Measurements from ENCODE around the gene VPS33B.
"Not testable (repeated sequence)": the region's sequence is repeated elsewhere in the genome, so short reads cannot be mapped to it uniquely, and the experiment has no call there.

VPS33B gene

DNA sequence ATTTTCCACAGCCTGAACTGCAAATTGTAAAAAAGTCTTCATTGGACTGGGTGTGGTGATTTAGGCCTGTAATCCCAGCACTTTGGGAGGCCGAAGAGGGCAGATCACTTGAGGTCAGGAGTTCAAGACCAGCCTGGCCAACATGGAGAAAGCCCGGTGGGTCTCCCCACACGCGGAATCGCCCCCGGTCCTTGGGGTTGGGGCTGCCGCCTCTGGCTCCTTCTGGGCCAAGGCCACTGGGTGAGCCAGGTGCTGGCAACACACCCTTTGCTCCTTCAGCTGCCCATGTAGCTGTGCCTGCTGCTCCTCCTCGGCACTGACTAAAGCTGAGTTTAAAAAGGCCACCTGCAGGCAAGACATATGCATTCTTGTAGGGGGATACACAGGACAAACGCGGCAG, 9.4 kb upstream of the VPS33B start:
- DNase-seq: no peak

DNA sequence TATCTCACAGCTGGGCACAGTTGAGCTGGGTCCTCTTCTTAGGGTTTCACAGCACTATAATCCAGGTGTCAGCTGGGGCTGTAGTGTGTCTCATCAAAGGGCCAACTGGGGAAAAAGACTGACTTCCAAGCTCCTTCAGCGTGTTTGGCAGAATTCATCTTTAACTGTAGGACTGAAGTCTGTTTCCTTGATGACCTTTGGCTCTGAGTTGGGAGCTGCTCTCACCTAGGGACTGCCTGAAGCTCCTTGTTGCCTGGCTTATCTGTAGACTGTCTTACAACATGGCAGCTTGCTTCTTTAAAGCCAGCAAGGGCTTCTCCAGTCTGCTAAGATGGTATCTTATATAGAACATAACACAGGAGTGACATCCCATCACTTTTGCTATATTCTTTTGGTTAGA, 5.3 kb upstream of the VPS33B start:
- no peak for DNase-seq

DNA sequence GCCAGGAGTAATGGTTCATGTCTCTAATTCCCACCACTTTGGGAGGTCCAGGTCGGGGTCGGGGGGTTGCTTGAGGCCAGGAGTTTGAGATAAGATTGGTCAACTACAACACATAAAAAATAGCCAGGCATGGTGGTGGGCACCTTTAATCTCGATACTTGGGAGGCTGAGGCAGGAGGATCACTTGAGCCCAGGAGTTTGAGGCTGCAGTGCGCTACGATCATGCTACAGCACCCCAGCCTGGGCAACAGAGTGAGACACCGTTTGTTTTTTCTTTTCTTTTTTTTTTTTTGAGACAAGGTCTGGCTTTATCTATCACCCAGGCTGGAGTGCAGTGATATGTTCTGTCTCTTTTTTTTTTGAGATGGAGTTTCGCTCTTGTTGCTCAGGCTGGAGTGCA, 1.3 kb upstream of the VPS33B start:
- no peak for DNase-seq

DNA sequence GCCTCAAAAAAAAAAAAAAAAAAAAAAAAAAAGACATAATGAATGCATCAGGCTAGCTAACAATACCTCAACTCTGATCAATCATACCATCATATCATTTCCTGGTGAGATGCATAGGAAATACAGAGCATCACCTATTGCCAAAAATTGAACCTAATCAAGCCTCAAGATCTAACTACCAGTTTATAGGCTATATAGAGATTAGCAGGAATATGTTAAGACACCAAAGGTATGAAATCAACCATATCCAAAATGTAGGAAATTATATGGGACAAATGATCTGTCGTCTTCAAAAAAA, 387 bp upstream of the VPS33B start:
- DNase-seq: no peak

DNA sequence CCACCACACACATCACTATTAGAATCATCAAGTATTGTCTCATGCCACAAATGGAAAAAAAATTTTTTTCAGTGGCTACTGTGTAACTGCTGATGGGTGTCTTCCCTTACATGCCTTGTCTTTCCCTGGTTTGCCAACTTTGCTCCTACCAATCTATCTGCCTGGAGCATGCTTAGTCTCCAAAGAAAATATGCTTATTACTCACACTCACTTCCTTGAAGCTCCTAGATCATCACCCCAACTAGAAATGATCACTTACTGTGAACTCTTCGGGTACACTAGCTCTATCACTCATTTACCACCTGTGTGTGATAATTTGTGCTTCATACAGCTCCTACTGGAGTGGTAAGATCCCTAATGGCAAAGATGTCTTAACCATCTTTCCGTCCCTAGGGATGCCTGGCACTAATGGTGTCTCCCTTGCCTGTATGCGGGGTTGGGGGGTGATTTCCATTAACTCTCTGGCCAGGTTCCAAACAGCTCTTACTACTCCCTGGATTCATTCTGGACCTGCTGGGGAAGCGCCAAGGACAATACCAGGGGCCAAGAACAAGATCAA, 799 bp downstream of the VPS33B start:
- DNase-seq: peak; percentile 38

DNA sequence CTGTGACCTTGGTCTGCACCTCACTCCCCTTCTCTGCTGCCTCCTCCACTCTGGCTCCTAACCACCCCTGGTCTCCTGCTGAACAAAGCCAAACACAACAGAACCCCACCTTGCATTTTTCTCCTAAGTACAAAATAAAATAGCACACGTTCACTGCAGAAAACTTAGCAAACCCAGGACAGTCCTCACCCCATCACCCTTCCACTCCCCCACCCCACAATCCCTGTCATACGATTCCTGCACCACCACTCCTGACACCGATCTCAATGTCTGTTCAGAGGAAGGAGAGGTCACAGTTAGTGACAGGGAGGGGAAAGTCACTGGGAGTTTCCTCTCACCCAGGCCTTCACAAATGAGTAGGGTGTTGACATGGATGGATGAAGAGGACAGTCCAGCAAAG, 4.2 kb downstream of the VPS33B start:
- no peak for DNase-seq

DNA sequence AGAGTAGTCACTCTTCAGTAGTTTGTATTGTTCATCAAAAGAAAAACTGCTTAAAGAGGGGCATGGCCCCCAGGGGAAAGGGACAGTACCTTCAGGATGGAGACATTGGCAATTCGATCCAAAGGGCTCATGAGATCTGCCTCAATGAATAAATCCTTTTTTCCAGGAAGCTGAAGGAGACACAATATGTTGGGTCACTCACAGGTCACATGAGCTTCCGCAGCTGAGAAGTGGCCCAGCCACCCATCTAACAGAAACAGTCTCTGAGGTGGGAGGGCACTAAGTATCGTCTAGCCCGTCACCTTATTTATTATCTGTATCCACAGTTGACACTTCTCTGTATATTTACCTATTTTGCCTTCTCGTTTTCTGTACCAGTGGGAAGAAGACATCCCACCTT, 4.7 kb downstream of the VPS33B start:
- no peak for DNase-seq

DNA sequence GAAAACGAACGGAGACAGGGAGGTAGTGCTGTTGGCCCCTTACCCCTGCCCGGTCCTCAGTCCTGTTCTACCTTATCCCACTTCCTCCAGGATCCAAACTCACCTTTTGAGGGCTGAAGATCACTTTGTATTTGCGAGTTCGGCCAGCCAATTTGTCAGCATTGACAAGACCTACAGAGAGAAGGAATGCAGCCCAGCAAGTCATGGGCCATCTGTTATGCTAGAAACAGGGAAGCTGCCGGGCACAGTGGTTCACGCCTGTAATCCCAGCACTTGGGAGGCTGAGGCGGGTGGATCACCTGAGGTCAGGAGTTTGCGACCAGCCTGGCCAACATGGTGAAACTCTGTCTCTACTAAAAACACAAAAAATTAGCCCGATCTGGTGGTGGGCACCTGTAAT, 8.7 kb downstream of the VPS33B start:
- DNase-seq: not testable (repeated sequence)

DNA sequence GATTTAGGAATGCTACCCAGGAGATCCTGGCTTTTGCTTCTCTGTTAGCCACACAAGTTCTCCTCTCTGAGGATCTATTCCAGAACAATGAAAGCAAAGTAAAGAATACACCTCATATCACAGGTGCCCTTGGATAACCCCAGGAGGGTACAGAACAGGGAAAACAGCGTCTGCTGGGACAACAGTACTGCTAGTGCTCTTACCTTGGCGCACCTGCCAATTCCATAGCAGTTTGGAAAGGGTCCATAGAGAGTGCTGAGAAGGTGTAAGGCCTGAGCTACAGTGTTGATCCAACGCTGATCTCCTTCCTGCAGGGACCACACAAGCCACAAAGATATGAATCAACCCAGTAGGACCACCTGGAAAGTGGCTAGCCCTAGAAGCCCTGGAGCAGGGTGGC, 15.1 kb downstream of the VPS33B start:
- no peak for DNase-seq

DNA sequence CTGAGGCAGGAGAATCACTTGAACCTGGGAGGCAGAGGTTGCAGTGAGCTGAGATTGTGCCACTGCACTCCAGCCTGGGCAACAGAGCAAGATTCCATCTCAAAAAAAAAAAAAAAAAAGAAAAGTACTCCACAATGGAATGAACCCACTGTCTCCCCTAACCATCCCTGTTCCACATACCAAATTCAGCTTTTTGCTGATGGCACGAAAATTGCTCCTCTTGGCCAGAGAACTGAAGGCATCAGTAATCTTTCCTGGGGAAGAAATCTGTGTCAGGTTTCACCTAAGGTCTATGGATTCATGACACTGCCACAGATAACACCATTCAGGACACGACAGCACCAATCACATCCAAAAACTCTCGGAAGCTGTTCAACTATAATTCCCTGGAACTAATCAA, 21.2 kb downstream of the VPS33B start:
- DNase-seq: no peak

DNA sequence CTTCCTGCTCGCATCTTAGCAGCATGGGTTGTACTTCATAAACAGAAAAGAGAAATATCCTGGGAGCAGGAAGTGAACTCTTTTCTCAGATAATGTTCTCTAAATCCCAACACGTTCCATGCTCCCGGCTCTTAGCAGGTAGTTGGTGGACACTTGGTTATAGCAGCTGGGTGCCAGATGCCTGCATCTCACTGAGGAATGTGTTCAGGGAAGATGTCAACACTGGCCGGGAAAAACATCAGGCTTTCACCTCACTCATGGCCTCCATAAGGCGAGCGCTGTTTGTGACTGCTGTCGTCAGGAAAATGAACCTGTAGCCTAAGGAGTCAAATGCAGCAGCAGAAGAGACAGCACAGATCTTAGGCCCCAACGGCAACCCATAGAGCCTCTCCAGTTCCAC, 23.7 kb downstream of the VPS33B start:
- DNase-seq: no peak

DNA sequence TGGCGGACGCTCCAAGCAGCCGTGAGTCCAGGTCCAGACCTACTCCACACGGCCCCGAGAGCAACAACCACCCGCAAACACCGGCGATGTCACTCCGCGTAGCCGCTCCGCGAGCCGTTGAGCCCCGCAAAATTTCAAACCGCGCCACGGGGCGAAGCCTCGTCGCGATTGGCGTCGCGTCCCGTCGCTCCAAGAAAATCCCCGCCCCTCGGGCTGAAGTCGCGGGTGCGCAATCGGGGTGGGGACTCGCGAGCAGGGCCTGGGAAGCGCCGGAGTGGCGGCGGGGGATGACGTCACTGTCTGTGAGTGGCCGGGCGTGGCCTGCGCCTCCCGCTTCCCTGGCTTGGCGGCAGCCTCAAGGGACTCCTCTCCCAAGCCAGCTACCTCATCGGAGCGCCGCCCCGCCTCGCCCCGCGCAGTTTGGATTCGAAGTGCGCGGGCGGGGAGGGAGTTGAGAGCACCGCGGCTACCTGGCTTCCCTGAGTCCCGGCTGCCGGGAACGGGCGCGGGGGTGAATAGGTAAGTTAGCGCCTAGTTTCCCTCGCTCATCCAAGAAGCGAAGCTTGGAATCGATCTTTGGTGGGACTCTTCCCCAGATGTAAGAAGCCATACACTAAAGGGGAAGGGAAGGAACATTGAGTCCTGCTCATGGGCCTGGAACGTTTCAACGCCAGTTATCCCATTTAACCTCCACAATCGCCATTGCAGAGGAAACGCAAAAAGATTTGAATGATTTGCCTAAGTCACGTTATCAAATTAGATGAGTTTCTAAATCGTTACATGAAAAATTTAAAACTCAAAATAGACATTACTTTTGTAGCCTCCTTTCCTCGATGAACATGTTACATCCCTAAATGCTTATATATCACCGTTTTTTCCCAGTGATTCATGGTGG, 27.7 kb downstream of the VPS33B start, which contains the start of gene PRC1:
Gene PRC1, minus strand, starts transcription at position 119 of the 895 bp plus-strand sequence. Its CDS starts 118 bp downstream, at position 1.
- peak; percentile 98 for DNase-seq

DNA sequence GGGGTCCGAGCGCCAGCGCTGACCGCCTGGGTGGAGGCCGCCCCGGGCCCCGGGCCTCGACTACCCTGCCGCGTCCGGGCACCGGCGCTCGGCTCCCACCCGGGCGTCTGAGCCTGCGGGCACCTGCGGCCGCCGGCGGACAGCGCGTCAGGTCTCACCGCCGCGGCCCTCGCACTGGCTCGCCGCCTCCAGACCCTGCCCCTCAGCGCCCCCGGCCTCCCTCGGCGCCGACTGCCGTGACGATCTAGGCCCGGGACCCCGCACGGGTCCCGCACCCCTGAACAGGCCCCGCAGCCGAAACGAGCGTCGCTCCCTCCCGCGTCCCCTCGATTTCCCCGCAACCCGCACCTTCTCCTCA, 28.4 kb downstream of the VPS33B start:
- DNase-seq: no peak

DNA sequence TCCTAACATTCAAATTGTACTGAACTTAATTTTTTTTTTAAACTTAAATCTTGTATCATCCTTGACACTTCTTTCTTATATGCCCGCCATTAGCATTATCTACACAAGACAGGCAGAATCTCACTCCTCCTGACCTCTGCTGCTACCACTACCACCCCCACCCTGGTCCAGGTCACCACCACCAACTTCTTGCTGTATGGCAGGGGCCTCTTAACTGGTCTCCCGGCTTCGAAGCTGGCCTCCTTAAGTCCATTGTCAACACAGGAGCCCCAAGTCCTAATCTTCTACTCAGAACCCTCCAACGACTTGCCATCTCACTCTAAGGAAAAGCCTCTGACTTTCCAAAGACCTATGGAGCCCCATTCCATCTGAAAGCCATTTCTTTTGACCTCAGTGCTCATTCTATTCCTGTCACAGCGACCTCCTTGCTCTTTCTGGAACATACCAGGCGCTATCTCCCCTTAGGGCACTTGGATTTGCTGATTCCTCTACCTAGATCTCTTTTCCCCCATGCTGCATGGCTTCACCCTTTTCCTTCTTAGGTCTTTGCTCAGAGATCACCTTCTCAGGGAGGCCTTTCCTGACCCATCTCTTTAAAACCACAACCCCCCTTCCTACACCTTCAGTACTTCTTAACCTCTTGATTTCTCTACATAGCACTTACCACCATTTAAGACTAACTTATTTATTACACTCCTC, 30.7 kb downstream of the VPS33B start:
- DNase-seq: no peak

DNA sequence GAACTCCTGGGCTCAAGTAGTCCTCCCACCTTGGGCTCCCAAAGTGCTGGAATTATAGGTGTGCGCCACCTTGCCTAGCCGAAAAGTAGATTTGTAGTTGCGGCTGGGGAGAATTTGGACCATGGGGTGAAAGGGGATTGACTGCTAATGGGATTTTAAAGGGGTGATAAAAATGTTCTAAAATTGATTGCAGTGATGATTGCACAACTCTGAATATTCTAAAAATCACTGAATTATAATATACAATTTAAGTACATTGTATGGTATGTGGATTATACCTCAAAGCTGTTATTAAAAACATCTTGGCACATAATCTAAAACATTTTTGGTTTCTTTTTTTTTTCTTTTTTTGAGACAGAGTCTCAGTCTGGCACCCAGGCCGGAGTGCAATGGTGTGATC, 31.9 kb downstream of the VPS33B start:
- no peak for DNase-seq

DNA sequence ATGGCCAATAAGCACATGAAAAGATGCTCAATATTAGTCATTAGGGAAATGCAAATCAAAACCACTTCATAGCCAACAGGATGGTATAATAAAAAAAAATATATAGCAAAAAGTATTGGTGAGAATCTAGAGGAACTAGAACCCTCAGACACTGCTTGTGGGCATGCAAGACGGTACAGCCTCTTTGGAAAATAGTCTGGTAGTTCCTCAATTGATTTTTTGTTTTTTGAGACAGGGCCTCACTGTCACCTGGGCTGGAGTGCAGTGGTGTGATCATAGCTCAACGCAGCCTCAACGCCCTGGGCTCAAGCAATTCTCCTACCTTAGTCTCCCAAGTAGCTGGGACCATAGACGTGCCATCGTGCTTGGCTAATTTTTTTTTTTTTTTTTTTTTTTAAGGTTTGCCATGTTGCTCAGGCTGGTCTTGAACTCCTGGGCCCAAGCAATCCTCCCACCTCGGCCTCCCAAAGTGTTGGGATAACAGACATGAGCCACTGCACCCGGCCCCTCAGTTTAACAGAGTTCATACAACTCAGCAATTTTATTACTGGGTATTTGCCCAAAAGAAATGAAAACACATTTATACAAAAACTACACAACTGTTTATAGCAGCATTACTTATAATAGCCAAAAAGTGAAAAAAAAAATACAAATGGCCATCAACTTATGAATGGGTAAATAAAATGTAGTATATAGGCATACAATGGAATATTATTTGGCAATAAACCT, 33.2 kb downstream of the VPS33B start:
- DNase-seq: no peak

DNA sequence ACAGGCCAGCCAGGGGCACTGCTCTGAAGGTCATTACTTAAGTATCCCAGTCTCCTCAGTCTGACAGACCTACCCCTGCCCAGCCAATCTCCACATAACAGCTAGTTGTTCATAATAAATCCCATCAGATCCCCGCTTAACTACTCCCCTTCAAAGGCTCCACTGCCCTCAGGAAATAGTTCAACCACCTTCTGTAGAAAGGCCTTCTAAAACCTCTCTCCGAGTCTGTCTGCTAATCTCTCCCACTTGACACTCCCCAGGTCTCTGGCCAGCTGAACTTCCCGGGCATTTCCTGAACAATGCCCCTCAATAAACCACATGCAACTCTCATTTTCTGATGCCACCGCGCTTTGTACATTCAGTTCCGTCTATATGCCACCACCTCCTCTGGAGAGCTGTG, 34.1 kb downstream of the VPS33B start:
- DNase-seq: no peak

DNA sequence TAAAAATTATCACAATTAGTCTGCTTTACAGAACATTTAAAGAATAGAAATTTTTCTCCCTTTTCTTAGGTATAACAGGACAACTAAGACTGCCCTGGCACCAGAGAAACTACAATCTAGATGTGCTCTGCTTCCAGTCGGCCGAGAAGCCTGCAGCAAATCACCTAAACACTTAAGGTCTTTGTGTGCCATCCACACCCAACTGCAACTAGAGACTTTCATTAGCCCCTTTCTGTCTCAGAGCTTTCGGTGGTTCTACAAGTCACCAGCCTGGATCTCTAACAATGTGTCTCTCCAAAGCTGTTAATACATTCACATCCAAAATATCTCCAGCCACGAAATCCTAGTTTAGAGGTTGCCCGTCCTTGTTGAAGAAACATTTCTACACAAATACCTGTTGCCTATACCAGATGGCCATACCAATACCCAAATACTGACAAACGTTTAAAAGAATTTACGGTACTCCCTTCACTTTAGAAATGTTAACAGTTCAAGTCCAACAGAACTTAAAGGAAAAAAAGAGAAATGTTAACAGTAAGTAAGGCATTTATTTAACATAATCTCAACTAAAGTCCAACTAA, 34.7 kb downstream of the VPS33B start:
- no peak for DNase-seq

DNA sequence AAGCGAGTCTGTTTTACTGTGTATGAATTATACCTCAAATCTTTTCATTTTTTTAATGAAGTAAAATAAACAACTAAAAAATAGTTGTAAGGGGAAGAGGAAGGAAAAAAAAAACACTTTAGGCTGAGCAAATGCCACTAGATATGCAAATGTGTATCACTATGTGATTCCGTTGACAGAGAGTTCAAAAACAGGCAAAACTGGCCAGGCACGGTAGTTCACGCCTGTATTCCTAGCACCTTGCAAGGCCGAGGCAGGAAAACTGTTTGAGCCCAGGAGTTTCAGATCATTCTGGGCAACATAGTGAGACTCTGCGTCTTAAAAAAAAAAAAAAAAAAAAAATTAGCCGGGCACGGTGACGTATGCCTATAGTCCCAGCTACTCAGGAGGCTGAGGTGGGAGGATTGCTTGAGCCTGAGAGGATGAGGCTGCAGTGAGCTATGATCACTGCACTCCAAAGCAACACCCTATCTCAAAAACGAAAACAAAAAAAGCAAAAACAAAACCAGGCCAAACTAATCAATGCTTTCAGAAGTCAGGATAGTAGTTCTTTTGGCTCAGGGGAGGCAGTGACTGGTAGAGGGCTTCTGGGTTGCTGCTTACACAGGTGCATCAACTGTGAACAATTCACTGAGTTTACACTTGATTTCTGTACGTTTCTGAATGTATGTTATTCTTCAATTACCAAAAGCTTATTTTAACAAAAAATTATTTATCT, 35.4 kb downstream of the VPS33B start:
- no peak for DNase-seq

DNA sequence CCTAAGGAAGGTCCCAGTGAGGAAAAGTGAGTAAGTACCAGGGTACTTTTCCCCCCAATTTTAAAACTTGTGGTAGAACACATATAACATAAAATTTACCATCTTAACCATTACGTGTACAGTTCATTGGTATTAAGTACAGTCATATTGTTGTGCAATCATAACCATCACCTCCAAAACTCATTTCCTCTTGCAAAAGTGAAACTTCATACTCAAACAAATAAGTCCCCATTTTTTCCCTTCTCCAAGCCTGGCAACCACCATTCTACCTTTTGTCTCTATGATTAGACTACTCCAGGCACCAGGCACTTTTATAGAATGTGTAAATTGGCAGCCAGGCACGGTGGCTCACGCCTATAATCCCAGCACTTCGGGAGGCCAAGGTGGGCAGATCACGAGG, 40.3 kb downstream of the VPS33B start:
- no peak for DNase-seq

DNA sequence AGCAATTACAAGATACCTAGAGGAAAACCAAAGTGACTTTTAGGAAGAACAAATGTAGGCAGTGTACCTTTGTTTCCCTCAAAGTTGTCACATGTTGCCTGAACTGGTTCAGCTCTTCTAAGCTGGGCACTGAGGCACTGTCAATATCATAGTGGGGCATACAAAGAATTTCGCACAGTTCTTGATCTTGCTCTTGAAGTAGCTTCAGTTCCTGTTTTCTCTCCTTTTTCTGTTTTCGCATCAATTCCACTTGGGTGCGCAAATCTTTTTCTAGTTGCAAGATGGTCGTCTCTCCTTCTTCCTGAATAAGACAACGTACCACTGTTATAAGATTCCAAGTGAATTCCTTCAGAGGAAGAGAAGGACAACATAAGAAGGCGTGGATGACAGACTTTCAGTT, 40.7 kb downstream of the VPS33B start:
- DNase-seq: no peak

DNA sequence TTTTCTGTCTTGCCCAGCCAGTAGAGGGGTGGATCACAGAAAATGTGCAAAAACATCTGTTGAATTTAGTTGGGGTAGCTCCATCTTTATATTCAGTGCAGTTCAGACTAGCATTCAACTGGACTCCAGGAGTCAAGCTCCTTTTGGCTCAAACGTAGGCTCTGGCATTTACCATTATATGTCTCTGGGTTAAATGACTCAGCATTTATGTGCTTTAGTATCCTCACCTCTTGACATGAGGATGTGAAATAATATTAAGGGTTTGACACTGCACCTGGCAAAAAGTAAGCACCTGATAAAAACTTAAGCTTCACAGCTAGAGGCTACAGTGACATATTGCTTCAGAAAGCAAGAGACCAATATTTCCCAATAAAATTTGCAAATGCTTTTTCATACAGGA, 42.8 kb downstream of the VPS33B start:
- DNase-seq: no peak

DNA sequence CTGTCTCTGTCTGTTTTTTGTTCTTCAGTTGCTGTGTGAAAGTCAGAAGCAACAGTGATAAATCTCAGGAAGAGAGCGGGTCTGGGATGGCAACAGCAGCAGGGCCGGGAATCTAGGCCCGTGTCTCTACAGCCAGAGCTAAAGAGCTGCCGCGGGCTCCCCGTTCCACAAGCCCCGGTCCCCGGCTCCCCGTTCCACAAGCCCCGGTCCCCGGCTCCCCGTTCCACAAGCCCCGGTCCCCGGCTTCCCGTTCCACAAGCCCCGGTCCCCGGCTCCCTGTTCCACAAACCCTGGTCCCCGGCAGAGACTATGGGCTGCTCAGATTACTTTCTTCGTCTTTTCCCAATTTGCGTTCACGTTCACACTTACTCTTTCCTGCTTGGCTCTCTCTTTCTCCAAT, 48.2 kb downstream of the VPS33B start:
- no peak for DNase-seq

Data from NCI-H345 (cell line).